ENCODE results near the gene HSP90AB1.

HSP90AB1 gene

DNA sequence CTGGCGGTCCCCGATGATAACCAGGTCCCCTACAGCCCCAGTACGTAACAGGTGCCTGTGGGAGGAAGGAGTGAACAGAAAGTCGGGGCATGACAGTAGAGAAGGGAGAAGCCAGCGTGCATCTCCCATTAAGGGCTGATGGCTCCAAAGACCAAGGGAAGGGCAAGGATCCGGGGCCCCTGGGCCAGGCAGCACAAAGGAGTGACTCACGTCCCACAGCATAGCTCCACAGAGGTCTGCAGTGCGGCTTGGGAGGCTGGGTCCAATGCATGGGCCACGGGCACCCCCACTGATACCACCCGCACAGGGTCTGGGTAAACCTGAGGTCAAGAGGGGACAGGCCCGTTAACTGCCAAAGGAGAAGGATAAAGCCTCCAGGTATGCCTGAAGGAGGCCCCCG lies 56.0 kb downstream of the HSP90AB1 start:
- no peak overlapping the region for H3K4me3 ChIP-seq (ENCODE audit: low read length)
- no peak for DNase-seq (ENCODE audit: low read depth)
- TF ChIP-seq, protein P1, sequence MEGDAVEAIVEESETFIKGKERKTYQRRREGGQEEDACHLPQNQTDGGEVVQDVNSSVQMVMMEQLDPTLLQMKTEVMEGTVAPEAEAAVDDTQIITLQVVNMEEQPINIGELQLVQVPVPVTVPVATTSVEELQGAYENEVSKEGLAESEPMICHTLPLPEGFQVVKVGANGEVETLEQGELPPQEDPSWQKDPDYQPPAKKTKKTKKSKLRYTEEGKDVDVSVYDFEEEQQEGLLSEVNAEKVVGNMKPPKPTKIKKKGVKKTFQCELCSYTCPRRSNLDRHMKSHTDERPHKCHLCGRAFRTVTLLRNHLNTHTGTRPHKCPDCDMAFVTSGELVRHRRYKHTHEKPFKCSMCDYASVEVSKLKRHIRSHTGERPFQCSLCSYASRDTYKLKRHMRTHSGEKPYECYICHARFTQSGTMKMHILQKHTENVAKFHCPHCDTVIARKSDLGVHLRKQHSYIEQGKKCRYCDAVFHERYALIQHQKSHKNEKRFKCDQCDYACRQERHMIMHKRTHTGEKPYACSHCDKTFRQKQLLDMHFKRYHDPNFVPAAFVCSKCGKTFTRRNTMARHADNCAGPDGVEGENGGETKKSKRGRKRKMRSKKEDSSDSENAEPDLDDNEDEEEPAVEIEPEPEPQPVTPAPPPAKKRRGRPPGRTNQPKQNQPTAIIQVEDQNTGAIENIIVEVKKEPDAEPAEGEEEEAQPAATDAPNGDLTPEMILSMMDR (conservative IDR thresholded peaks at IDR 0.05; ENCODE audit: low read length), result no peak
